Measurements from ENCODE around the gene RALGPS2.

DNA sequence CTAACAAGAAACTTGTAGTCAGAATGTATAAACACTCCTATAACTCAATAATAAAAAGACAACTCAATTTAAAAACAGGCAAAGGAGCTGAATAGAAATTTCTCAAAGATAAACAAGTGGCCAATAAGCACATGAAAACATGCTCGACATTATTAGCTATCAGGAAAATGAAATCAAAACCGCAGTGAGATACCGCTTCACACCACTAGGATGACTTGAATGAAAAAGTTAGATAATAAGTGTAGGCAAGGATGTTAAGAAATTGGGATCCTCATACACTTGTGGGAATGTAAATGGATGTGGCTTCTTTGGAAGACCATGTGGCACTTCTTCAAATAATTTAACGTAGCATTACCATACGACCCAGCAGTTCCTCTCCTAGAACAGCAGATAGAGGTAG, 8.9 kb downstream of the RALGPS2 start:
- TF ChIP-seq, protein P1, sequence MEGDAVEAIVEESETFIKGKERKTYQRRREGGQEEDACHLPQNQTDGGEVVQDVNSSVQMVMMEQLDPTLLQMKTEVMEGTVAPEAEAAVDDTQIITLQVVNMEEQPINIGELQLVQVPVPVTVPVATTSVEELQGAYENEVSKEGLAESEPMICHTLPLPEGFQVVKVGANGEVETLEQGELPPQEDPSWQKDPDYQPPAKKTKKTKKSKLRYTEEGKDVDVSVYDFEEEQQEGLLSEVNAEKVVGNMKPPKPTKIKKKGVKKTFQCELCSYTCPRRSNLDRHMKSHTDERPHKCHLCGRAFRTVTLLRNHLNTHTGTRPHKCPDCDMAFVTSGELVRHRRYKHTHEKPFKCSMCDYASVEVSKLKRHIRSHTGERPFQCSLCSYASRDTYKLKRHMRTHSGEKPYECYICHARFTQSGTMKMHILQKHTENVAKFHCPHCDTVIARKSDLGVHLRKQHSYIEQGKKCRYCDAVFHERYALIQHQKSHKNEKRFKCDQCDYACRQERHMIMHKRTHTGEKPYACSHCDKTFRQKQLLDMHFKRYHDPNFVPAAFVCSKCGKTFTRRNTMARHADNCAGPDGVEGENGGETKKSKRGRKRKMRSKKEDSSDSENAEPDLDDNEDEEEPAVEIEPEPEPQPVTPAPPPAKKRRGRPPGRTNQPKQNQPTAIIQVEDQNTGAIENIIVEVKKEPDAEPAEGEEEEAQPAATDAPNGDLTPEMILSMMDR (IDR thresholded peaks at IDR 0.05) = no peak
- TF ChIP-seq EP300 (IDR thresholded peaks at IDR 0.05) (no peak), POLR2A (IDR thresholded peaks at IDR 0.05) (no peak)

Measured in sigmoid colon (tissue), 4 donors.